ENCODE results near the gene SCUBE1.

DNA sequence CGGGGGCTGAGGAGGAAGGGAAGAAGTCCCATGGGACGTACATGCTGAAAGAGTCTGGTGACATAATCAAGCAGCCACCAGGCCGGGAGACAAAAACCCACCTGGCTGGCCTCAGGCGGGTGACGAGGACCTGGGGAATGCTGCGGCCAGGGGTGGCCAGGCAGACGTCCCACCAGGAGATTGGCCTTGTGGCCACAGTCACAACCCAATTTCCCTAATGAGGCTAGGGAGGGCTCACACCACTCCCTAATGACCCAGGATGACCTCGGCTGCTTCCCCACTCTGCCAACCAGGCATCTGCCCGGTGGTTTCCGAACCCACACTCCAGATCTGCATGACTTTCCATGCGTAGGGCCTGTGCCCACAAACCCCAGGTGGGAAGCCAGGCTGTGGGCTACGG is 66.9 kb downstream of the SCUBE1 start:
- TF ChIP-seq TAF1 (IDR thresholded peaks at IDR 0.05; ENCODE audit: low read depth) (no peak), TCF12 (IDR thresholded peaks at IDR 0.05; ENCODE audit: low read depth) (no peak), NFIC (IDR thresholded peaks at IDR 0.05) (no peak), CREB1 (IDR thresholded peaks at IDR 0.05; ENCODE audit: low read depth) (no peak), TEAD4 (IDR thresholded peaks at IDR 0.05) (no peak)
- TF ChIP-seq, protein P1, sequence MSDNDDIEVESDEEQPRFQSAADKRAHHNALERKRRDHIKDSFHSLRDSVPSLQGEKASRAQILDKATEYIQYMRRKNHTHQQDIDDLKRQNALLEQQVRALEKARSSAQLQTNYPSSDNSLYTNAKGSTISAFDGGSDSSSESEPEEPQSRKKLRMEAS (IDR thresholded peaks at IDR 0.05), result no peak
